Loucy (cell line): ENCODE measurements around the gene MLIP.

Experiments used
- H2AFZ ChIP-seq: fragments of 200-600 bp; sonication (generic); 2 replicates; pipeline ENCODE4 v1.6.0; 2016; ENCODE audit warnings: antibody characterized with exemption, mild to moderate bottlenecking, low read length, moderate library complexity
- H3F3A ChIP-seq: fragments of 200-600 bp; 2 replicates; pipeline ENCODE4 v1.6.0; 2016; ENCODE audit warnings: antibody characterized with exemption, low read depth, mild to moderate bottlenecking
- H3K27me3 ChIP-seq: fragments of 200-600 bp; sonication (generic); 2 replicates; pipeline ENCODE4 v1.6.1; 2014; ENCODE audit warnings: low read length, mild to moderate bottlenecking; ENCODE audit not compliant: insufficient read depth, poor library complexity, severe bottlenecking
- H3K36me3 ChIP-seq: fragments of 200-600 bp; sonication (generic); 2 replicates; pipeline ENCODE4 v1.6.1; 2016; ENCODE audit warnings: low read length; ENCODE audit not compliant: insufficient read depth
- H3K4me1 ChIP-seq: fragments of 200-600 bp; sonication (generic); 2 replicates; pipeline ENCODE4 v1.5.1; 2014; ENCODE audit warnings: low read length, mild to moderate bottlenecking; ENCODE audit not compliant: insufficient read depth, poor library complexity, severe bottlenecking
- H3K4me2 ChIP-seq: fragments of 200-600 bp; sonication (generic); 2 replicates; pipeline ENCODE4 v1.6.0; 2014; ENCODE audit warnings: antibody characterized with exemption, low read length, low read depth, mild to moderate bottlenecking; ENCODE audit not compliant: poor library complexity, severe bottlenecking
- H3K4me3 ChIP-seq: fragments of 200-600 bp; sonication (generic); 2 replicates; pipeline ENCODE4 v1.5.1; 2014; ENCODE audit warnings: low read length, mild to moderate bottlenecking, mixed read lengths; ENCODE audit not compliant: poor library complexity, severe bottlenecking
- H3K79me2 ChIP-seq: fragments of 200-600 bp; sonication (generic); 2 replicates; pipeline ENCODE4 v1.6.1; 2014; ENCODE audit warnings: low read length; ENCODE audit not compliant: insufficient read depth
- H3K9ac ChIP-seq: fragments of 200-600 bp; sonication (generic); 2 replicates; pipeline ENCODE4 v1.6.0; 2014; ENCODE audit warnings: mild to moderate bottlenecking, low read depth, low read length, moderate library complexity; ENCODE audit not compliant: poor library complexity, severe bottlenecking
- H3K9me2 ChIP-seq: fragments of 200-600 bp; sonication (generic); replicated peaks from 2 replicates; pipeline ENCODE4 v1.6.1; 2016; ENCODE audit warnings: low read depth, low read length, mixed read lengths
- H3K9me3 ChIP-seq: fragments of 200-600 bp; sonication (generic); 2 replicates; pipeline ENCODE4 v1.6.1; 2014; ENCODE audit warnings: mild to moderate bottlenecking, antibody characterized with exemption, low read length, low read depth; ENCODE audit not compliant: insufficient read depth
- H4K20me1 ChIP-seq: fragments of 200-600 bp; sonication (generic); 2 replicates; pipeline ENCODE4 v1.6.0; 2014; ENCODE audit warnings: antibody characterized with exemption, low read length, mild to moderate bottlenecking; ENCODE audit not compliant: insufficient read depth, poor library complexity, severe bottlenecking
- EZH2phosphoT487 ChIP-seq: fragments of 200-600 bp; IDR thresholded peaks from 2 replicates; pipeline ENCODE4 v1.6.1; 2018; ENCODE audit warnings: antibody characterized with exemption, mild to moderate bottlenecking, moderate library complexity, borderline replicate concordance
- TF ChIP-seq, protein P1 (sequence below): fragments of 200-600 bp; sonication (generic); conservative IDR thresholded peaks from 2 replicates; pipeline ENCODE4 v1.5.1; 2014; ENCODE audit warnings: mild to moderate bottlenecking, antibody characterized with exemption, low read length

Gene MLIP

GRCh38 chr6:54070025-54070424 lies 41.2 kb upstream of the MLIP start:
- Histone ChIP-seq H3K4me1 (no peaks in the 10 kb centered on the region), H4K20me1 (no peaks in the 10 kb centered on the region), H2AFZ (0 out of 2 replicates have a peak overlapping the region, but pooled peaks have one; percentile 13), H3K4me3 (no peak overlapping the region), H3K4me2 (peak overlapping the region; percentile 7), H3K79me2 (no peaks in the 10 kb centered on the region), H3K9me3 (no peaks in the 10 kb centered on the region), H3K9ac (no peak overlapping the region), H3K9me2 (no peaks in the 10 kb centered on the region), H3F3A (no peaks in the 10 kb centered on the region), H3K27me3 (no peaks in the 10 kb centered on the region), H3K36me3 (no peaks in the 10 kb centered on the region)
- TF ChIP-seq EZH2phosphoT487 = no peak
- TF ChIP-seq, protein P1, sequence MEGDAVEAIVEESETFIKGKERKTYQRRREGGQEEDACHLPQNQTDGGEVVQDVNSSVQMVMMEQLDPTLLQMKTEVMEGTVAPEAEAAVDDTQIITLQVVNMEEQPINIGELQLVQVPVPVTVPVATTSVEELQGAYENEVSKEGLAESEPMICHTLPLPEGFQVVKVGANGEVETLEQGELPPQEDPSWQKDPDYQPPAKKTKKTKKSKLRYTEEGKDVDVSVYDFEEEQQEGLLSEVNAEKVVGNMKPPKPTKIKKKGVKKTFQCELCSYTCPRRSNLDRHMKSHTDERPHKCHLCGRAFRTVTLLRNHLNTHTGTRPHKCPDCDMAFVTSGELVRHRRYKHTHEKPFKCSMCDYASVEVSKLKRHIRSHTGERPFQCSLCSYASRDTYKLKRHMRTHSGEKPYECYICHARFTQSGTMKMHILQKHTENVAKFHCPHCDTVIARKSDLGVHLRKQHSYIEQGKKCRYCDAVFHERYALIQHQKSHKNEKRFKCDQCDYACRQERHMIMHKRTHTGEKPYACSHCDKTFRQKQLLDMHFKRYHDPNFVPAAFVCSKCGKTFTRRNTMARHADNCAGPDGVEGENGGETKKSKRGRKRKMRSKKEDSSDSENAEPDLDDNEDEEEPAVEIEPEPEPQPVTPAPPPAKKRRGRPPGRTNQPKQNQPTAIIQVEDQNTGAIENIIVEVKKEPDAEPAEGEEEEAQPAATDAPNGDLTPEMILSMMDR = no peak

- no peaks in the 10 kb centered on the region for H3K36me3 ChIP-seq
- H3F3A ChIP-seq = no peaks in the 10 kb centered on the region
- H3K4me1 ChIP-seq = no peaks in the 10 kb centered on the region
- H3K9ac ChIP-seq = no peak overlapping the region
- H2AFZ ChIP-seq = no peak overlapping the region
- TF ChIP-seq, protein P1 = no peak
- TF ChIP-seq EZH2phosphoT487 = no peak
- no peaks in the 10 kb centered on the region for H3K9me2 ChIP-seq
- H3K9me3 ChIP-seq = no peaks in the 10 kb centered on the region
- H3K27me3 ChIP-seq = no peaks in the 10 kb centered on the region
- no peak overlapping the region for H3K4me3 ChIP-seq
- no peaks in the 10 kb centered on the region for H4K20me1 ChIP-seq
- no peak overlapping the region for H3K4me2 ChIP-seq
- no peaks in the 10 kb centered on the region for H3K79me2 ChIP-seq
Observed at GRCh38 chr6:54071821-54072340, 39.4 kb upstream of the MLIP start.

DNA sequence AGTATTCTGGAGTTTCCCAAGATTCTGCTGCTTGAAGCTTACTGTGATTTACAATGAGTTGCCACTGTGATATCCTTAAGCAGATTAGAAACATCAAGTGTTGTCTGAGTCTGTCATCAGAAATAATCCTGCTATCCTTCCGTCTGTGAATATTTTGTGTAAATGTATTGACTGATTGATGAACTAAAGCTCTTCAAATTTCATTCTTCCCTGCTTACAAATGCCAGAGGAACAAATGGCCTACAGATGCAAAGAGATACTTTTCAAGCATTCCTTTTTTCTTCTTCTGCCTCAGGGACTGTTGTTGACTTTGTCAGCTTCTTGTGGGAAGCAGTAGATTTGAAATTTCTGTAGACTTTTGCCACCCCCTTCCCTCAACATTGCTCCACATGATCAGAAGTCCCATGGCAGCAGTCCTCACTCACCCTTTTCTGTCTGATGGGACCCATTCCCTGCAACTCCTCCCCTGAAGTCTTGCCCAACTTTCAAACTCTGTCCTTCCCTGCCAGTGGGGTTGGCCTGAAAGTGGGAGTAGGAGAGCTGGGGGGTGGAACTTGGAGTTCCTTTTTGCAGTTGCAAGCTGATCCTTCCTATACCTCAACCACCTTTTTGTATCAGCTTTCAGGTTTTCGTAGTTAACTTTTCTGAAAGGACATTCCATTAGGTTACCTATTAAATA lies 38.5 kb upstream of the MLIP start:
- H3K79me2 ChIP-seq = no peaks in the 10 kb centered on the region
- H2AFZ ChIP-seq = no peak overlapping the region
- H3K4me2 ChIP-seq = no peak overlapping the region
- no peaks in the 10 kb centered on the region for H3K27me3 ChIP-seq
- no peaks in the 10 kb centered on the region for H4K20me1 ChIP-seq
- no peaks in the 10 kb centered on the region for H3F3A ChIP-seq
- H3K9me2 ChIP-seq = no peaks in the 10 kb centered on the region
- H3K9me3 ChIP-seq = no peaks in the 10 kb centered on the region
- no peak overlapping the region for H3K4me3 ChIP-seq
- no peaks in the 10 kb centered on the region for H3K36me3 ChIP-seq
- TF ChIP-seq EZH2phosphoT487 = no peak
- TF ChIP-seq, protein P1 = no peak
- no peaks in the 10 kb centered on the region for H3K4me1 ChIP-seq
- no peak overlapping the region for H3K9ac ChIP-seq
